ENCODE measurements around the gene SERP2.
A peak's percentile ranks its signal among the peaks of the same experiment; 100 is the strongest.

SERP2 gene

GRCh38 chr13:44371421-44371820 lies 2.2 kb upstream of the SERP2 start:
- Mint-ChIP-seq H3K27ac (peak overlapping the region in 1 of 2 donors; percentile 42), H3K4me1 (peaks cover 16% of the 10 kb centered on the region), H3K27me3 (peaks cover 36% of the 10 kb centered on the region), H3K4me3 (peak overlapping the region in 1 of 2 donors; percentile 4), H3K9me3 (no peaks in the 10 kb centered on the region)
- ATAC-seq (peak; percentile 60), DNase-seq (no peak)

- H3K4me3 Mint-ChIP-seq: peak overlapping the region; percentile 63 to 77
- H3K9me3 Mint-ChIP-seq: no peaks in the 10 kb centered on the region
- ATAC-seq: peak; percentile 66
Observed at GRCh38 chr13:44373247-44373600, 400 bp upstream of the SERP2 start.

GRCh38 chr13:44374348-44374712 lies 706 bp downstream of the SERP2 start:
- Mint-ChIP-seq H3K27ac (no peak overlapping the region), H3K4me1 (peaks cover 16% of the 10 kb centered on the region), H3K9me3 (no peaks in the 10 kb centered on the region), H3K27me3 (peaks cover 36% of the 10 kb centered on the region), H3K4me3 (peak overlapping the region; percentile 49 to 63)
- DNase-seq (no peak), ATAC-seq (no peak)

More at GRCh38 chr13:44373247-44373600, 400 bp upstream of the SERP2 start:
- Mint-ChIP-seq H3K27me3 (peaks cover 36% of the 10 kb centered on the region), H3K4me1 (peaks cover 16% of the 10 kb centered on the region), H3K27ac (peak overlapping the region in 1 of 2 donors; percentile 19)
- no peak for DNase-seq

GRCh38 chr13:44378277-44378676 lies 4.7 kb downstream of the SERP2 start:
- no peak overlapping the region for H3K27ac Mint-ChIP-seq
- no peaks in the 10 kb centered on the region for H3K9me3 Mint-ChIP-seq
- ATAC-seq (no peak), DNase-seq (no peak)
- peaks cover 13% of the 10 kb centered on the region for H3K27me3 Mint-ChIP-seq
- no peak overlapping the region for H3K4me3 Mint-ChIP-seq
- peaks cover 7% of the 10 kb centered on the region for H3K4me1 Mint-ChIP-seq

GRCh38 chr13:44379885-44380284 lies 6.3 kb downstream of the SERP2 start:
- Mint-ChIP-seq H3K27ac (no peak overlapping the region), H3K9me3 (no peaks in the 10 kb centered on the region), H3K4me3 (no peak overlapping the region), H3K27me3 (peaks cover 2% of the 10 kb centered on the region), H3K4me1 (peaks cover under 1% of the 10 kb centered on the region)
- no peak for DNase-seq
- ATAC-seq: no peak

GRCh38 chr13:44380404-44381165 lies 7.0 kb downstream of the SERP2 start:
- Mint-ChIP-seq H3K4me1 (no peaks in the 10 kb centered on the region), H3K4me3 (no peak overlapping the region), H3K9me3 (no peaks in the 10 kb centered on the region), H3K27ac (no peak overlapping the region), H3K27me3 (no peaks in the 10 kb centered on the region)
- DNase-seq: no peak
- ATAC-seq: no peak

GRCh38 chr13:44382635-44383145 lies 9.1 kb downstream of the SERP2 start:
- H3K9me3 Mint-ChIP-seq: no peaks in the 10 kb centered on the region
- no peaks in the 10 kb centered on the region for H3K27me3 Mint-ChIP-seq
- no peak for ATAC-seq
- H3K27ac Mint-ChIP-seq: no peak overlapping the region
- H3K4me3 Mint-ChIP-seq: no peak overlapping the region
- no peak for DNase-seq
- H3K4me1 Mint-ChIP-seq: no peaks in the 10 kb centered on the region

- Mint-ChIP-seq H3K27ac (peak overlapping the region in 1 of 2 donors; percentile 19), H3K4me3 (no peak overlapping the region), H3K4me1 (no peaks in the 10 kb centered on the region), H3K9me3 (no peaks in the 10 kb centered on the region), H3K27me3 (no peaks in the 10 kb centered on the region)
- DNase-seq (no peak), ATAC-seq (no peak)
Observed at GRCh38 chr13:44383945-44384344, 10.3 kb downstream of the SERP2 start.

GRCh38 chr13:44384778-44385177 lies 11.2 kb downstream of the SERP2 start:
- no peaks in the 10 kb centered on the region for H3K9me3 Mint-ChIP-seq
- no peak overlapping the region for H3K27ac Mint-ChIP-seq
- ATAC-seq: no peak
- H3K4me3 Mint-ChIP-seq: no peak overlapping the region
- no peaks in the 10 kb centered on the region for H3K27me3 Mint-ChIP-seq
- DNase-seq: no peak
- H3K4me1 Mint-ChIP-seq: no peaks in the 10 kb centered on the region

- H3K4me3 Mint-ChIP-seq: no peak overlapping the region
- H3K9me3 Mint-ChIP-seq: no peaks in the 10 kb centered on the region
Observed at GRCh38 chr13:44385401-44385800, 11.8 kb downstream of the SERP2 start.

GRCh38 chr13:44385847-44386246 lies 12.2 kb downstream of the SERP2 start:
- no peak overlapping the region for H3K4me3 Mint-ChIP-seq
- no peaks in the 10 kb centered on the region for H3K27me3 Mint-ChIP-seq
- DNase-seq: no peak
- H3K4me1 Mint-ChIP-seq: no peaks in the 10 kb centered on the region
- ATAC-seq: no peak
- no peaks in the 10 kb centered on the region for H3K9me3 Mint-ChIP-seq
- no peak overlapping the region for H3K27ac Mint-ChIP-seq

More at GRCh38 chr13:44385401-44385800, 11.8 kb downstream of the SERP2 start:
- Mint-ChIP-seq H3K27me3 (no peaks in the 10 kb centered on the region), H3K4me1 (no peaks in the 10 kb centered on the region), H3K27ac (no peak overlapping the region)
- DNase-seq: no peak
- ATAC-seq: no peak

GRCh38 chr13:44386913-44387556 lies 13.4 kb downstream of the SERP2 start:
- H3K27ac Mint-ChIP-seq: peak overlapping the region in 1 of 2 donors; percentile 20
- H3K4me1 Mint-ChIP-seq: no peaks in the 10 kb centered on the region
- no peak overlapping the region for H3K4me3 Mint-ChIP-seq
- H3K9me3 Mint-ChIP-seq: no peaks in the 10 kb centered on the region
- DNase-seq (no peak), ATAC-seq (no peak)
- no peaks in the 10 kb centered on the region for H3K27me3 Mint-ChIP-seq

GRCh38 chr13:44388427-44389059 lies 14.9 kb downstream of the SERP2 start:
- Mint-ChIP-seq H3K4me1 (no peaks in the 10 kb centered on the region), H3K27ac (no peak overlapping the region), H3K4me3 (no peak overlapping the region), H3K9me3 (no peaks in the 10 kb centered on the region), H3K27me3 (no peaks in the 10 kb centered on the region)
- DNase-seq (no peak), ATAC-seq (no peak)

GRCh38 chr13:44389060-44389666 lies 15.5 kb downstream of the SERP2 start:
- ATAC-seq (no peak), DNase-seq (no peak)
- no peaks in the 10 kb centered on the region for H3K27me3 Mint-ChIP-seq
- no peak overlapping the region for H3K4me3 Mint-ChIP-seq
- H3K4me1 Mint-ChIP-seq: no peaks in the 10 kb centered on the region
- H3K27ac Mint-ChIP-seq: no peak overlapping the region
- H3K9me3 Mint-ChIP-seq: no peaks in the 10 kb centered on the region

GRCh38 chr13:44389876-44390275 lies 16.3 kb downstream of the SERP2 start:
- no peaks in the 10 kb centered on the region for H3K27me3 Mint-ChIP-seq
- H3K4me3 Mint-ChIP-seq: no peak overlapping the region
- H3K27ac Mint-ChIP-seq: no peak overlapping the region
- ATAC-seq: no peak
- H3K4me1 Mint-ChIP-seq: no peaks in the 10 kb centered on the region
- H3K9me3 Mint-ChIP-seq: no peaks in the 10 kb centered on the region
- DNase-seq: no peak

- Mint-ChIP-seq H3K27me3 (no peaks in the 10 kb centered on the region), H3K4me3 (no peak overlapping the region), H3K9me3 (no peaks in the 10 kb centered on the region), H3K4me1 (no peaks in the 10 kb centered on the region), H3K27ac (no peak overlapping the region)
- DNase-seq (no peak), ATAC-seq (no peak)
Observed at GRCh38 chr13:44393391-44393790, 19.8 kb downstream of the SERP2 start.

All from stimulated activated naive CD8-positive, alpha-beta T cell treated with anti-CD3 and anti-CD28 coated beads, Interleukin-15, amount 100 ng/mL, for 72 hours (primary cell).